GM19099 (cell line): ENCODE measurements around the gene PRSS12.

Experiments
- POLR2A ChIP-seq: IDR thresholded peaks from 3 replicates; pipeline ENCODE4 v1.6.1; 2011; ENCODE audit warnings: low read depth; ENCODE audit not compliant: insufficient read length; ENCODE audit errors: extremely low read depth

PRSS12 gene

GRCh38 chr4:118367872-118368271, 15.1 kb upstream of the PRSS12 start:
- no peak for TF ChIP-seq POLR2A

- no peak for TF ChIP-seq POLR2A
These were observed 14.6 kb upstream of the PRSS12 start for GRCh38 chr4:118367361-118367760.

GRCh38 chr4:118363166-118363565, 10.4 kb upstream of the PRSS12 start:
- no peak for TF ChIP-seq POLR2A

- TF ChIP-seq POLR2A = no peak
These were observed 8.4 kb upstream of the PRSS12 start for GRCh38 chr4:118361192-118361591.

GRCh38 chr4:118360106-118360505, 7.3 kb upstream of the PRSS12 start:
- TF ChIP-seq POLR2A = no peak

- TF ChIP-seq POLR2A = no peak
These were observed 4.8 kb upstream of the PRSS12 start for GRCh38 chr4:118357601-118358000.

- TF ChIP-seq POLR2A = no peak
These were observed 3.9 kb upstream of the PRSS12 start for GRCh38 chr4:118356731-118357130.

- no peak for TF ChIP-seq POLR2A
These were observed 3.3 kb upstream of the PRSS12 start for GRCh38 chr4:118356111-118356510.

- no peak for TF ChIP-seq POLR2A
These were observed 2.1 kb upstream of the PRSS12 start for GRCh38 chr4:118354913-118355312.

GRCh38 chr4:118353534-118354030, 779 bp upstream of the PRSS12 start:
- no peak for TF ChIP-seq POLR2A

- no peak for TF ChIP-seq POLR2A
These were observed 664 bp downstream of the PRSS12 start for GRCh38 chr4:118351851-118352827.

GRCh38 chr4:118350961-118351360, 1.8 kb downstream of the PRSS12 start:
- TF ChIP-seq POLR2A = no peak

GRCh38 chr4:118348886-118349285, 3.9 kb downstream of the PRSS12 start:
- no peak for TF ChIP-seq POLR2A

GRCh38 chr4:118346495-118346894, 6.3 kb downstream of the PRSS12 start:
- TF ChIP-seq POLR2A = no peak

- TF ChIP-seq POLR2A = no peak
These were observed 7.0 kb downstream of the PRSS12 start for GRCh38 chr4:118345813-118346212.

- TF ChIP-seq POLR2A = no peak
These were observed 8.0 kb downstream of the PRSS12 start for GRCh38 chr4:118344801-118345200.
